Ishikawa (cell line): Measurements from ENCODE around the gene CORO2B.

Experiments used
- CEBPB ChIP-seq: IDR thresholded peaks from 2 replicates; pipeline ENCODE4 v1.6.1; 2012
- CREB1 ChIP-seq: IDR thresholded peaks from 2 replicates; pipeline ENCODE4 v1.6.1; 2012; ENCODE audit warnings: low read depth
- EGR1 ChIP-seq: IDR thresholded peaks from 2 replicates; pipeline ENCODE4 v1.6.1; 2012
- EP300 ChIP-seq: IDR thresholded peaks from 2 replicates; pipeline ENCODE4 v1.6.1; 2012; ENCODE audit warnings: borderline replicate concordance
- FOXM1 ChIP-seq: IDR thresholded peaks from 2 replicates; pipeline ENCODE4 v1.6.1; 2012; ENCODE audit warnings: low read depth, borderline replicate concordance
- MAX ChIP-seq: IDR thresholded peaks from 2 replicates; pipeline ENCODE4 v1.6.1; 2012
- NFIC ChIP-seq: IDR thresholded peaks from 2 replicates; pipeline ENCODE4 v1.6.1; 2012
- RAD21 ChIP-seq: IDR thresholded peaks from 2 replicates; pipeline ENCODE4 v1.6.1; 2012; ENCODE audit warnings: low read depth
- REST ChIP-seq: IDR thresholded peaks from 2 replicates; pipeline ENCODE4 v1.6.1; 2012; ENCODE audit warnings: low read depth, mild to moderate bottlenecking
- TAF1 ChIP-seq: IDR thresholded peaks from 2 replicates; pipeline ENCODE4 v1.6.1; 2012; ENCODE audit warnings: low read depth, mild to moderate bottlenecking
- TCF12 ChIP-seq: IDR thresholded peaks from 2 replicates; pipeline ENCODE4 v1.6.1; 2012; ENCODE audit warnings: low read depth
- TEAD4 ChIP-seq: IDR thresholded peaks from 2 replicates; pipeline ENCODE4 v1.6.1; 2012
- USF1 ChIP-seq: IDR thresholded peaks from 2 replicates; pipeline ENCODE4 v1.6.1; 2012
- YY1 ChIP-seq: IDR thresholded peaks from 2 replicates; pipeline ENCODE4 v1.6.1; 2012; ENCODE audit warnings: low read depth
- ZBTB7A ChIP-seq: IDR thresholded peaks from 2 replicates; pipeline ENCODE4 v1.6.1; 2012; ENCODE audit warnings: low read depth

CORO2B gene

GRCh38 chr15:68612503-68612902 is 33.7 kb downstream of the CORO2B start:
- no peak for TF ChIP-seq ZBTB7A
- no peak for TF ChIP-seq YY1
- no peak for TF ChIP-seq EP300
- TF ChIP-seq MAX, result no peak
- no peak for TF ChIP-seq REST
- no peak for TF ChIP-seq RAD21
- TF ChIP-seq CREB1, result no peak
- no peak for TF ChIP-seq TCF12
- TF ChIP-seq TEAD4, result no peak

GRCh38 chr15:68612979-68613740 is 34.4 kb downstream of the CORO2B start:
- TF ChIP-seq USF1, result peak; percentile 39; the same call in 1 of the 2 replicates
- TF ChIP-seq ZBTB7A, result no peak

- no peak for TF ChIP-seq EGR1
- TF ChIP-seq TAF1, result no peak
- no peak for TF ChIP-seq CEBPB
- no peak for TF ChIP-seq YY1
- no peak for TF ChIP-seq REST
- TF ChIP-seq NFIC, result no peak
- TF ChIP-seq CREB1, result no peak
- no peak for TF ChIP-seq FOXM1
- no peak for TF ChIP-seq EP300
- no peak for TF ChIP-seq TEAD4
- no peak for TF ChIP-seq USF1
Measured at GRCh38 chr15:68614286-68615035, 35.7 kb downstream of the CORO2B start.

- TF ChIP-seq RAD21, result no peak
Measured at GRCh38 chr15:68615301-68615700, 36.5 kb downstream of the CORO2B start.

GRCh38 chr15:68615811-68616210 is 37.0 kb downstream of the CORO2B start:
- TF ChIP-seq EP300 (no peak), MAX (no peak), YY1 (no peak), ZBTB7A (no peak), FOXM1 (no peak), REST (no peak), CEBPB (no peak), NFIC (no peak), USF1 (no peak), TEAD4 (no peak), EGR1 (no peak), RAD21 (no peak), TAF1 (no peak), TCF12 (no peak), CREB1 (no peak)
